Type B pancreatic cell (in vitro differentiated cells): Measurements from ENCODE around the gene CPEB4. TPM values are rescaled to one million over a fixed set of nuclear protein-coding genes. Genes with fewer than 3 reads are reported as not detected.
A peak's percentile ranks its signal among the peaks of the same experiment; 100 is the strongest.

ENCODE experiments used
- DNase-seq: peaks from one replicate; pipeline ENCODE4 v3.0.0; 2021; ENCODE audit warnings: mixed read lengths; ENCODE audit not compliant: unreplicated experiment; ENCODE audit errors: extremely low spot score
- H3K27ac Mint-ChIP-seq: 2 replicates; pipeline ENCODE4 v1.8.0; 2021; ENCODE audit warnings: mild to moderate bottlenecking, mixed read lengths
- H3K27me3 Mint-ChIP-seq: 2 replicates; pipeline ENCODE4 v1.8.0; 2021; ENCODE audit warnings: mixed read lengths
- H3K36me3 Mint-ChIP-seq: 2 replicates; pipeline ENCODE4 v1.8.0; 2021; ENCODE audit warnings: mixed read lengths
- H3K4me1 Mint-ChIP-seq: one replicate; pipeline ENCODE4 v1.8.0; 2021; ENCODE audit warnings: mixed read lengths; ENCODE audit not compliant: unreplicated experiment
- H3K4me3 Mint-ChIP-seq: 2 replicates; pipeline ENCODE4 v1.8.0; 2021; ENCODE audit warnings: mild to moderate bottlenecking, mixed read lengths
- H3K9me3 Mint-ChIP-seq: 2 replicates; pipeline ENCODE4 v1.8.0; 2021; ENCODE audit warnings: mixed read lengths
- total RNA-seq: library from RNA; stranded (reverse); gene quantifications from 2 replicates; pipeline ENCODE4 v1.2.1, GENCODE V29; 2021; ENCODE audit warnings: low replicate concordance
- TF ChIP-seq, protein P1 (sequence below): fragments of 200-600 bp; sonication (generic); conservative IDR thresholded peaks from 2 replicates; pipeline ENCODE4 v1.5.0; 2021; ENCODE audit warnings: antibody characterized with exemption, mild to moderate bottlenecking

The CPEB4 gene
- total RNA-seq, 1 donor from 2014 or later: 53.2 TPM

DNA sequence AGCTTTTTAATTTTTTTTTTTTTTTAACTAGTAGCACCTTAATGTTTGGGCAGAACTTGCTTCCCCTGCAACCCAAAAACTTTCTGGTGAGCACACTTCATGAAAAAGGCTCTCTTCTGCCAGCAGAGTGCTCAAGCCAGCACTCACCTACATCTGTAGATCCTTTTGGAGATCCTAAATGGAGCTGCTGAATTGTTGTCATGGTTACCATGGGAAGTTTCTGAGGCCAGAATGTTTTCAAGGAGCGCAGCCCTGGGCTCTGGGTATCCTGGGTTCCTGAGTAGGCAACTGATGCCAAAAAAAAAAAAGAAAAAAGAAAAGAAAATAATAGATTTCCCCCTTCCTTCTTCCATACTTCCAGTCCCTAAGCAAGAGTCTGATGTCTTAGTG, 3.1 kb upstream of the CPEB4 start:
- peak overlapping the region; percentile 78 for H3K27ac Mint-ChIP-seq
- H3K4me1 Mint-ChIP-seq: peaks cover 30% of the 10 kb centered on the region
- TF ChIP-seq, protein P1, sequence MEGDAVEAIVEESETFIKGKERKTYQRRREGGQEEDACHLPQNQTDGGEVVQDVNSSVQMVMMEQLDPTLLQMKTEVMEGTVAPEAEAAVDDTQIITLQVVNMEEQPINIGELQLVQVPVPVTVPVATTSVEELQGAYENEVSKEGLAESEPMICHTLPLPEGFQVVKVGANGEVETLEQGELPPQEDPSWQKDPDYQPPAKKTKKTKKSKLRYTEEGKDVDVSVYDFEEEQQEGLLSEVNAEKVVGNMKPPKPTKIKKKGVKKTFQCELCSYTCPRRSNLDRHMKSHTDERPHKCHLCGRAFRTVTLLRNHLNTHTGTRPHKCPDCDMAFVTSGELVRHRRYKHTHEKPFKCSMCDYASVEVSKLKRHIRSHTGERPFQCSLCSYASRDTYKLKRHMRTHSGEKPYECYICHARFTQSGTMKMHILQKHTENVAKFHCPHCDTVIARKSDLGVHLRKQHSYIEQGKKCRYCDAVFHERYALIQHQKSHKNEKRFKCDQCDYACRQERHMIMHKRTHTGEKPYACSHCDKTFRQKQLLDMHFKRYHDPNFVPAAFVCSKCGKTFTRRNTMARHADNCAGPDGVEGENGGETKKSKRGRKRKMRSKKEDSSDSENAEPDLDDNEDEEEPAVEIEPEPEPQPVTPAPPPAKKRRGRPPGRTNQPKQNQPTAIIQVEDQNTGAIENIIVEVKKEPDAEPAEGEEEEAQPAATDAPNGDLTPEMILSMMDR: no peak
- H3K9me3 Mint-ChIP-seq: no peaks in the 10 kb centered on the region
- peaks cover 14% of the 10 kb centered on the region for H3K27me3 Mint-ChIP-seq
- peak overlapping the region; percentile 68 for H3K4me3 Mint-ChIP-seq
- no peak for DNase-seq
- H3K36me3 Mint-ChIP-seq: peaks cover under 1% of the 10 kb centered on the region

DNA sequence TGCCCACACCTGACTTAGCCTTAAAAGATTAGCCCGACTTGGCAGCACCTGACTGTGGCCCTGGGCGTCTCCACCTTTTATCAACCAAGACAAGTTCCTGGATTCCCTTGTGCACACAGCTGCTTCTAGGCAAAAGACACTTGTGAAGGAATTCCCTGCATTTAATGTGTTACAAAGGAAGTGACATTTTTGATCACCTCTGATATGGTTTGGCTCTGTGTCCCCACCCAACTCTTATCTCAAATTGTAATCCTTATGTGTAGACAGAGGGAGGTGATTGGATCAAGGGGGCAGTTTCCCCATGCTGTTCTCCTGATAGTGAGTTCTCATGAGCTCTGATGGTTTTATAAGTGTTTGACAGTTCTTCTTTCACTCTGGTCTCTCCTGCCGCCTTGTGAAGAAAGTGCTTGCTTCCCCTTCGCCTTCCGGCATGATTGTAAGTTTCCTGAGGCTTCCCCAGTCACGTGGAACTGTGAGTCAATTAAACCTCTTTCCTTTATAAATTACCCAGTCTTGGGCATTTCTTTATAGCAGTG, 2.6 kb upstream of the CPEB4 start:
- peaks cover 5% of the 10 kb centered on the region for H3K36me3 Mint-ChIP-seq
- peaks cover 35% of the 10 kb centered on the region for H3K4me1 Mint-ChIP-seq
- peak overlapping the region; percentile 78 for H3K27ac Mint-ChIP-seq
- no peak for DNase-seq
- H3K27me3 Mint-ChIP-seq: peaks cover 19% of the 10 kb centered on the region
- TF ChIP-seq, protein P1: no peak
- H3K4me3 Mint-ChIP-seq: peak overlapping the region; percentile 68
- H3K9me3 Mint-ChIP-seq: no peaks in the 10 kb centered on the region

DNA sequence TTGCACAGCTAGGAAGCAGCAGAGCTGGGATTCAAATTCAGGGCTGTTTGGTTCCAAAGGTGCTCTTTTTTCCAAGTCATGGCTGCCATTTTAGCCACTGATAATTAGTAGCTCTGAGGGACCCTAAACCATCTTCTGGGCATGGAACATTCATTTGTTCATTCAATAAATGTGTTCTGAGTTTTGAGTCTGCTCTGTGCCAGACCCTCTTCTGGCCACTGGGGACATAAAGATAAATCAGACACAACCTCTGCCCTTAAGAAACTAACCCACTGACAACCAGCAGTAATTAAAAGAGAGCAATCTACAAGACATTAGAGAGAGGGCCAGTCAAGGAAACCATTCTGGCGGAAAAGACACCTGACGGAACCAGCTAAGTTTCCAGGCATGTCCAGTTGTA, 2.0 kb upstream of the CPEB4 start:
- H3K4me3 Mint-ChIP-seq: peak overlapping the region; percentile 68
- peaks cover 35% of the 10 kb centered on the region for H3K4me1 Mint-ChIP-seq
- peak overlapping the region; percentile 100 for H3K27ac Mint-ChIP-seq

DNA sequence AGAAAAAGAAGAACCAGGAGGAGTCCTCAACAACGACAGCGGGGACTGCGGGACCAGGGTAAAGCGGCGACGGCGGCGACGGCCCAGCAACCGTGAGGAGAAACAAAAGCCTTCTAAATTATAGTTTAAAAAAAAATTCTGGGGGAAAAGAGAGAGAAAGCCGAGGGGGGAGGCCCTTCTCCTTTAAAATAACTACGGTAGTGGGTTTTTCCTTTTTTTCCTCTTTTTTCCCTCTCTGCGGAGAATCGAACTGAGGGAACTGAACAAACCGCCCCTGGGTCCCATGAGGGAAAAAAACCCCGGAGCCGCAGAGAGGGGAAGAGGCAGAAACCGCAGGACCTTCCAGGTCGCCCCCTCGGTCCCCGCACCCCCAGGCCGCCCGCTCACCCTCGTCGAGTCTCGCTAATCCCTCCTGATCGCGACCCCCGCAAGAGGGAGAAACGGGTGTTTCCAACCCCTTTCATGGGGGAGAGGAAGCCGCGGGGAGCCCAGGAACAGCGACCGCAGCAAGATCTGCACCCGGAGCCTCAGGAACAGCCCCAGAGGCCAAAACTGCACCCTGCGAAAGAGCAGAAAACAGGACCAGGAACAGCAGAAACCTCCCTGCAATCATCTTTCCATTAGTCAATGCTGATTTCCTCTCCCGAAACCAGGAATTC, 453 bp downstream of the CPEB4 start:
- Mint-ChIP-seq H3K4me1 (peaks cover 44% of the 10 kb centered on the region), H3K9me3 (no peaks in the 10 kb centered on the region), H3K27me3 (peaks cover 27% of the 10 kb centered on the region), H3K27ac (peak overlapping the region; percentile 100), H3K36me3 (peaks cover 13% of the 10 kb centered on the region), H3K4me3 (peak overlapping the region; percentile 100)
- TF ChIP-seq, protein P1: no peak
- no peak for DNase-seq

More for the DNA sequence above, 2.0 kb upstream of the CPEB4 start:
- H3K36me3 Mint-ChIP-seq: peaks cover 5% of the 10 kb centered on the region
- H3K9me3 Mint-ChIP-seq: no peaks in the 10 kb centered on the region
- peaks cover 23% of the 10 kb centered on the region for H3K27me3 Mint-ChIP-seq
- no peak for DNase-seq
- TF ChIP-seq, protein P1: peak; percentile 19

DNA sequence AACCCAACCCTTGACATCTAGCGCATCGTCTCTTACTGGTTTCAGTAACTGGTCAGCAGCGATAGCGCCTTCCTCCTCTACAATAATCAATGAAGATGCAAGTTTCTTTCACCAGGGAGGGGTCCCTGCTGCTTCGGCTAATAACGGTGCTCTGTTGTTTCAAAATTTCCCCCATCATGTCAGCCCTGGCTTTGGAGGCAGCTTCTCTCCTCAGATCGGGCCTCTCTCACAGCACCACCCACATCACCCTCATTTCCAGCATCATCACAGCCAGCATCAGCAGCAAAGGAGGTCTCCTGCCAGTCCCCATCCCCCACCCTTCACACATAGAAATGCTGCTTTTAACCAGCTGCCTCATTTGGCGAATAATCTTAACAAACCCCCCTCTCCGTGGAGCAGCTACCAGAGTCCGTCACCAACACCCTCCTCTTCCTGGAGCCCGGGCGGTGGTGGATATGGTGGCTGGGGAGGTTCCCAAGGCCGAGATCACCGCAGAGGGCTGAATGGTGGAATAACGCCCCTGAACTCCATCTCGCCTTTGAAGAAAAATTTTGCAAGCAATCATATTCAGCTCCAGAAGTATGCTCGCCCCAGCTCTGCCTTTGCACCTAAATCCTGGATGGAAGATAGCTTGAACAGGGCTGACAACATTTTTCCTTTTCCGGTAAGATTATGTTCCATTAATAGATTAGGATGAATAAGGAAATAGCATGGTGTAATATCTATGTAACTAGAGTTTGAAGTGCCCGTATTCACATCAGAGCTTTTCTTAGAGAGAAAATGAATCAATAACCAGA, 2.2 kb downstream of the CPEB4 start:
- peaks cover 41% of the 10 kb centered on the region for H3K4me1 Mint-ChIP-seq
- DNase-seq: no peak
- H3K27ac Mint-ChIP-seq: peak overlapping the region; percentile 71

More for the DNA sequence above, 2.2 kb downstream of the CPEB4 start:
- Mint-ChIP-seq H3K36me3 (peaks cover 13% of the 10 kb centered on the region), H3K4me3 (peak overlapping the region; percentile 100), H3K9me3 (no peaks in the 10 kb centered on the region), H3K27me3 (peaks cover 27% of the 10 kb centered on the region)
- TF ChIP-seq, protein P1: no peak
